Esophagus squamous epithelium (tissue), 5 donors: ENCODE measurements around the gene OAT. TPM values are rescaled to one million over a fixed set of nuclear protein-coding genes. Genes with fewer than 3 reads are reported as not detected.
A peak's percentile ranks its signal among the peaks of the same experiment; 100 is the strongest.

Experiments
- DNase-seq: peaks from one replicate; lab custom pipeline; 2025; lab: John Stamatoyannopoulos, UW
- H3K27ac ChIP-seq, 4 donors: fragments of 200-600 bp; sonication (generic); one replicate each; pipeline ENCODE4 v1.5.1; 2016 to 2019; ENCODE audit warnings: mild to moderate bottlenecking in 1 of 4
- H3K27me3 ChIP-seq, 4 donors: fragments of 200-600 bp; sonication (generic); 1 replicate in 3 of 4; 2 replicates in 1 of 4; pipeline versions ENCODE4 v1.5.1 to v1.6.0; 2017 to 2021; ENCODE audit warnings: antibody characterized with exemption in 1 of 4
- H3K36me3 ChIP-seq, 3 donors: fragments of 200-600 bp; sonication (generic); one replicate each; pipeline ENCODE4 v1.5.1; 2016 to 2019
- H3K4me1 ChIP-seq, 3 donors: fragments of 200-600 bp; sonication (generic); one replicate each; pipeline ENCODE4 v1.5.1; 2017 to 2019
- H3K4me3 ChIP-seq, 4 donors: fragments of 200-600 bp; sonication (generic); 1 replicate in 3 of 4; 2 replicates in 1 of 4; pipeline ENCODE4 v1.5.1; 2016 to 2019; ENCODE audit warnings: mild to moderate bottlenecking in 2 of 4, moderate library complexity in 1 of 4
- H3K9me3 ChIP-seq, 3 donors: fragments of 200-600 bp; sonication (generic); one replicate each; pipeline ENCODE4 v1.5.1; 2016 to 2019
- CTCF ChIP-seq, 6 experiments: fragments of 450-650 bp in 4 of 6; fragments of 200-600 bp in 2 of 6; sonication (generic) in 2 of 6; IDR thresholded peaks; one replicate each; pipeline ENCODE4 v1.5.1; 2016 to 2019; ENCODE audit warnings: antibody characterized with exemption in 6 of 6, mild to moderate bottlenecking in 4 of 6, moderate library complexity in 4 of 6
- POLR2A ChIP-seq, 4 donors: fragments of 450-650 bp; IDR thresholded peaks; one replicate each; pipeline ENCODE4 v1.6.1; 2017; ENCODE audit warnings: antibody characterized with exemption in 4 of 4, mild to moderate bottlenecking in 4 of 4, moderate library complexity in 3 of 4
- WGBS, 2 donors: methylation state at CpG; one replicate each; pipeline ENCODE4 v1.1.5; 2018; 5-methylcytosine and 5-hydroxymethylcytosine counted together
- intact Hi-C: fragments of 100-400 bp; cut with DNase I; formaldehyde crosslinking; loops from one replicate; pipeline ENCODE4 v1.15.0; 2022
- total RNA-seq, 4 donors: library from RNA; depleted of rRNA; stranded (reverse); fragments of >200 nt; gene quantifications; one replicate each; pipeline ENCODE4 v1.1.0, GENCODE V29; 2016
- donor health status: DM: yes; HTN: yes; CAD: no.

Gene OAT
- total RNA-seq, 4 donors from 2014 or later, result 101 to 194 (median 131) TPM

- intact Hi-C loops, result no loop called here
- Histone ChIP-seq H3K9me3 (no peaks in the 10 kb centered on the region), H3K4me3 (no peak overlapping the region), H3K4me1 (peaks cover 0 to 4% (median 0%) of the 10 kb centered on the region in 3 donors), H3K36me3 (peaks cover 10 to 98% (median 25%) of the 10 kb centered on the region in 3 donors), H3K27ac (no peak overlapping the region), H3K27me3 (no peaks in the 10 kb centered on the region)
- 89 to 100% methylated on average over 2 of the region's 2 CpGs for WGBS, 2 donors
- DNase-seq, result no peak
- TF ChIP-seq POLR2A (IDR thresholded peaks at IDR 0.05) (no peak), CTCF (IDR thresholded peaks at IDR 0.05) (no peak)
These were observed 11.3 kb downstream of the OAT start for GRCh38 chr10:124407456-124407855.

- no peaks in the 10 kb centered on the region for H3K9me3 ChIP-seq
- DNase-seq, result no peak
- no peaks in the 10 kb centered on the region for H3K27me3 ChIP-seq
- WGBS, 2 donors, result 60 to 61% methylated on average over 8 of the region's 8 CpGs
- TF ChIP-seq CTCF (IDR thresholded peaks at IDR 0.05) (peak in 5 of 6 experiments; percentile 53 to 67 (median 61)), POLR2A (IDR thresholded peaks at IDR 0.05) (no peak)
- peaks cover 10 to 100% (median 36%) of the 10 kb centered on the region in 3 donors for H3K36me3 ChIP-seq
- intact Hi-C loops, result no loop called here
- no peak overlapping the region for H3K4me3 ChIP-seq
- H3K27ac ChIP-seq, result no peak overlapping the region
- no peaks in the 10 kb centered on the region for H3K4me1 ChIP-seq
These were observed 15.2 kb downstream of the OAT start for GRCh38 chr10:124403548-124403947.

DNA sequence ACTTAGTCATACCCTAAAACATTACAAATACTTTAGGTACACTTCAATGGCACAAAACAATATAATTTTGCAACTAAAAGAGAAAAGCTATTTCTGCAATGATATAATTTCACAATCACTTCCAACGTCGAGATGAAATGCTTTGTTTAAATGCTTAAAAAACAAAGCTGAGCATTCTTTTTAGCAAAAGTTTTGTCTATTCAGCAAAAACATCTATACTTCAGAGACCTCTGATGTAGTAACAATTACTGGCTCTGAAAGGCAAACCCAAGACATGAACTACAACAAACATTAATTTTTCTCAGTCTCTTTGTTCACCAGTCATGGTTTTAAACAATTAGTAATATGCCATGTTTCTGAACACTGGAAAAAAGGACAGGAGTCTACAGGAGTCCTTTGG is 16.4 kb downstream of the OAT start:
- no peak for DNase-seq
- Histone ChIP-seq H3K36me3 (peaks cover 10 to 100% (median 39%) of the 10 kb centered on the region in 3 donors), H3K27me3 (no peaks in the 10 kb centered on the region), H3K4me1 (no peaks in the 10 kb centered on the region), H3K27ac (no peak overlapping the region), H3K9me3 (no peaks in the 10 kb centered on the region), H3K4me3 (no peak overlapping the region)
- intact Hi-C loops, result no loop called here
- 34 to 53% methylated on average over 2 of the region's 2 CpGs for WGBS, 2 donors
- no peak for TF ChIP-seq CTCF (IDR thresholded peaks at IDR 0.05)

DNA sequence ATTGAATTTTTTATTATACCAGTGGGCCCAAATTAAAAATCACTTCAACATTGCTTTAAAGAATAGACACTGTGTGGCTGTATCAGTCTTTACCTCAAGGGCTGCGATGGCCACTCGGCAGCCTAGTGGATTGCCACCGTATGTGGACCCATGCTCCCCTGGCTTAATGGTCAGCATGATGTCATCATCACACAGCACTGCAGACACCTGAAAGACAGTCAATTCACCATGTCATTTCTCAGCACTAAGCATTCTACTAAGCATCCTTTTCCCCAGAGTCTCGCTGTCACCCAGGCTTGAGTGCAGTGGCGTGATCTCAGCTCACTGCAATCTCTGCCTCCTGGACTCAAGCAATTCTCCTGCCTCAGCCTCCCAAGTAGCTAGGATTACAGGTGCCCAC is 17.1 kb downstream of the OAT start:
- DNase-seq, result no peak
- intact Hi-C loops, result no loop called here
- Histone ChIP-seq H3K27me3 (no peaks in the 10 kb centered on the region), H3K4me1 (no peaks in the 10 kb centered on the region), H3K36me3 (peaks cover 10 to 100% (median 39%) of the 10 kb centered on the region in 3 donors), H3K9me3 (no peaks in the 10 kb centered on the region), H3K4me3 (no peak overlapping the region), H3K27ac (no peak overlapping the region)
- TF ChIP-seq CTCF (IDR thresholded peaks at IDR 0.05), result no peak
- no peak for TF ChIP-seq POLR2A (IDR thresholded peaks at IDR 0.05)
- WGBS, 2 donors, result 95 to 97% methylated on average over 5 of the region's 5 CpGs

DNA sequence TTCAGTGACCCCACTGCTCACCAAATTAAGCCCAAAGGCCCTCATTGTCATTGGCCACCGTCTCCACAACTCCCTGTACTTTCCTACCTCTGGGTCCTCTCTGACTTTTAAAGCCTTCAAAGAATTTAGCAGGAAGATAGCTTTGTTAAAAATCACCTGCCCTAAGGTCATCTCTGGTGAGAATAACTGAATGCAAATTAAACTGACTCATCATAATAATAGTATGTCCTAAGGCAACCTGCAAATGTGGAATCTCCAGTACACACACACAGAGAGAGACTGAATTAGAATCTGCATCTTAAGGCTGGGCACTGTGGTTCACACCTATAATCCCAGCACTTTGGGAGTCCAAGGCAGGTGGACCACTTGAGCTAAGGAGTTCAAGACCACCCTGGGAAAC is 24.1 kb downstream of the OAT start:
- no peak for DNase-seq
- intact Hi-C loops, result no loop called here
- 21 to 67% methylated on average over 1 of the region's 1 CpG for WGBS, 2 donors

More for the DNA sequence above, 24.1 kb downstream of the OAT start:
- Histone ChIP-seq H3K4me1 (peaks cover 0 to 2% (median 1%) of the 10 kb centered on the region in 3 donors), H3K27me3 (no peaks in the 10 kb centered on the region), H3K27ac (no peak overlapping the region), H3K36me3 (peaks cover 0 to 36% (median 6%) of the 10 kb centered on the region in 3 donors), H3K4me3 (no peak overlapping the region), H3K9me3 (no peaks in the 10 kb centered on the region)
- TF ChIP-seq CTCF (IDR thresholded peaks at IDR 0.05) (no peak), POLR2A (IDR thresholded peaks at IDR 0.05) (no peak)
